Heart left ventricle (tissue), 13 donors: ENCODE results near the gene TAOK1.

Experiments used
- CTCF ChIP-seq, 12 donors: fragments of 200-600 bp; sonication (generic) in 4 of 12; IDR thresholded peaks; one replicate each; pipeline versions ENCODE4 v1.5.0 to v1.8.0; 2018 to 2022; ENCODE audit warnings: antibody characterized with exemption in 12 of 12, mild to moderate bottlenecking in 5 of 12
- POLR2A ChIP-seq, 2 donors: fragments of 450-650 bp; IDR thresholded peaks; one replicate each; pipeline ENCODE4 v1.6.1; 2017; ENCODE audit warnings: antibody characterized with exemption in 2 of 2, mild to moderate bottlenecking in 2 of 2, moderate library complexity in 2 of 2
- donor health status: ischemic (EF 13 %, LVEDD 7.1; RV severe dilation, severe dysfunction).
- donor health status: DM: no; HTN: yes; CAD: no.
- donor health status: DM: no; HTN: no; CAD: no.
- donor health status: ischemic (EF 25% LVEDD 6.9; RV normal size, moderate dysfunction).
- donor health status: ischemic (EF 25% LVEDD 5.7; RV mildly dilated, moderate dysfunction).
- donor health status: ischemic (EF 35%, LVEDD 5.7; RV mildly dilated, moderate dysfunction).
- donor health status: nonischemic (EF 11% LVEDD 7.7; RV severe dilation, severe dysfunction).
- donor health status: DM: yes; HTN: yes; CAD: no.
- donor health status: PGD.
- donor health status: ischemic (EF 29% LVEDD 5.4; RV normal size, mild dysfunction).
- donor health status: nonischemic (EF 23%, LVEDD 6.1; RV moderate dilation, normal function).

- TF ChIP-seq CTCF (IDR thresholded peaks at IDR 0.05) (no peak), POLR2A (IDR thresholded peaks at IDR 0.05) (no peak)
Observed at GRCh38 chr17:29504711-29505110, 114.5 kb downstream of the TAOK1 start.
